HG02642 (cell line): Measurements from ENCODE around the gene CCDC184.
"Not testable (repeated sequence)": the region's sequence is repeated elsewhere in the genome, so short reads cannot be mapped to it uniquely, and the experiment has no call there.

Experiments
- ATAC-seq: cut with Tn5 transposase; IDR thresholded peaks from one replicate; pipeline ENCODE4 v1.9.1; 2021; ENCODE audit warnings: mild to moderate bottlenecking; ENCODE audit not compliant: unreplicated experiment, poor library complexity

The CCDC184 gene

DNA sequence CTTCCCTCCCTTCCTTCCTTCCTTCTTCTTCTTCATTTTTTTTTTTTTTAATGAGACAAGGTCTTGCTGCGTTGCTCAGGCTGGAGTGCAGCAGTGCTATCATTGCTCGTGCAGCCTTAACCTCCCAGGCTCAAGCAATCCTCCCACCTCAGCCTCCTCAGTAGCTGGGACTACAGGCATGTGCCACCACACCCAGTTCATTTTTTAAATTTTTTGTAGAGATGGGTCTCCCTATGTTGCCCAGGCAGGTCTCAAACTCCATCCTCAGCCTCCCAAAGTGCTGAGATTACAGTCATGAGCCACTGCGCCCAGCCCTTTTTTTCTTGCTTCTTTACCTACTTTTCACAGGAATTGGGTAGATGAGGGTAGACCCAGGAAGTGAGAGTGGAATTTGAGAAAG, 18.1 kb downstream of the CCDC184 start:
- no peak for ATAC-seq

- ATAC-seq, result no peak
Observed at GRCh38 chr12:48202766-48203165, 19.3 kb downstream of the CCDC184 start.

DNA sequence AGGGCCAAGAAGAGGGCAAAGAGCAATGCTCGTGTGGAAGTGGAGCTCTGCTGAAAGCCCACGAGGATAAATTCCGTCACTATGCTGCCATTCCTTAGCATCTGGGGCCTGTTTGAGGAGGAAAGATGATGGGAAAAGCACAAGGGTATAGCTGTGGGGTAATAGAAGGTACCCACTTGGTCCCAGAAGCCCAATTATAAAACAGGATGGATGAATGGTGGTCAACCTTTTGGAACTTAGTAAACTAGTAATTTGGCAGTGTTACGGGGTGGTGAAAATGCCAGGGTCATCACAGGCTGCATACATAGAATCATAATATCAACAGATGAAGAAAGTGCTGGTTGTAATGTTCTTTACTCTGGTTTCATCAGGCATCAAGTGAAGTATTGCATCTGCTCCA, 19.7 kb downstream of the CCDC184 start, which contains the start of gene OR10AD1:
Gene OR10AD1, minus strand, starts transcription at position 101 of the 400 bp plus-strand sequence. Its CDS starts 0 bp downstream, at position 101.
- ATAC-seq, result no peak

DNA sequence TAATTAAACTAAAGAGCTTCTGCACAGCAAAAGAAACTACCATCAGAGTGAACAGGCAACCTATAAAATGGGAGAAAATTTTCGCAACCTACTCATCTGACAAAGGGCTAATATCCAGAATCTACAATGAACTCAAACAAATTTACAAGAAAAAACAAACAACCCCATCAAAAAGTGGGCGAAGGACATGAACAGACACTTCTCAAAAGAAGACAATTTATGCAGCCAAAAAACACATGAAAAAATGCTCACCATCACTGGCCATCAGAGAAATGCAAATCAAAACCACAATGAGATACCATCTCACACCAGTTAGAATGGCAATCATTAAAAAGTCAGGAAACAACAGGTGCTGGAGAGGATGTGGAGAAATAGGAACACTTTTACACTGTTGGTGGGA, 26.1 kb downstream of the CCDC184 start:
- not testable (repeated sequence) for ATAC-seq

DNA sequence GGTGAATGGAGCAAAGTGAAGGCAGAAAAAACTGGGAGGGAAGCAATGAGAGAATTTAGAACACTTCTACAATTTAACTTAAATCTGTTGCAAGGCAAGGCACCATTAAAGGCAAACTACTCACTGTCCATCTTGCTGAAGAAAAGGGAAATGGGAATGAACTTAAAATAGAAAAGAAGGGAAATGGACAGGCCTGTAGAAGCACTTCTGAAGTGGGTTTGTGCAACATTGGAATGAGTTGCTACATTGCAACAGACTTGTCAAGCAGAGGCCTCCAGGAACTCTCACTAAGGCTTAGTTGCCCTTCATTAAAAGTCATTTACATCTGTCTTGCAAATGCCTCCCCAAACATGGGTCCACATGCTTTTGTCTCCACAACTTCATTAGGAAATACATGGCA, 33.3 kb downstream of the CCDC184 start:
- no peak for ATAC-seq

GRCh38 chr12:48219631-48220030, 36.2 kb downstream of the CCDC184 start:
- no peak for ATAC-seq

DNA sequence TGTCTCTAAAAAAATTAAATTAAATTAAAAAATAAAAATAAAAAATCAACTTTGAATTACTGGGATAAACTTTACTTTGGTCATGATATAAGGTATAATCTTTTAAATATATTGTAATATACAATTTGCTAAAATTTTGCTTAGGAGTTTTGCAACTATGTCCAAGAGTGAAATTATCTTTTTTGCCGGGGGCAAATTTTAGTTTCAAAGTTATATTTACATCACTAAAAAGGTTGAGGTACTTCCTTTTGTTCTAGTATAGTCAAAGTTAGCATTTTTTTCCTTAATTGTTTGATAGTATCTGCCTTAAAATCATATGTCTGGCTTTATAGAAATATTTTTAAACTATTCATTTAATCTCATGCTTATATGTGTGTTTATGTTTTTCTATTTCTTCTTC, 37.3 kb downstream of the CCDC184 start:
- ATAC-seq, result no peak

DNA sequence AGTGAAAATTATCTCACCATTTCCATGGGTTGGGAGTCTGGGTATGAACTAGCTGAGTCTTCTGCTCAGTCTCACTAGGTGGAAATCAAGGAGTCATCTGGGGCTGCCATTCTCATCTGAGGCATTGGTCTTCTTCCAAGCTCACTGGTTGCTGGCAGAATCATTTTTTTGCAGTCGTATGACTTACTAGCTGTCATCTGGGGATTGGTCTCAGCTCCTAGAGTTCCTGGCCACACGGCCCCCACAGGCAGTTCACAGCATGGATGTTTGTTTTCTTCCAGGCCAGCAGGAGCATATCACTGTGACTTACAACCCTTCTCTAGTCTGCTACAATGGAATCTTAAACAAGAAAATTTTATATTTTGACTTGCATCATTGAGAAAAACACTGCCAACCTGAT, 38.2 kb downstream of the CCDC184 start:
- ATAC-seq, result no peak

GRCh38 chr12:48224533-48224932, 41.1 kb downstream of the CCDC184 start:
- ATAC-seq, result not testable (repeated sequence)

DNA sequence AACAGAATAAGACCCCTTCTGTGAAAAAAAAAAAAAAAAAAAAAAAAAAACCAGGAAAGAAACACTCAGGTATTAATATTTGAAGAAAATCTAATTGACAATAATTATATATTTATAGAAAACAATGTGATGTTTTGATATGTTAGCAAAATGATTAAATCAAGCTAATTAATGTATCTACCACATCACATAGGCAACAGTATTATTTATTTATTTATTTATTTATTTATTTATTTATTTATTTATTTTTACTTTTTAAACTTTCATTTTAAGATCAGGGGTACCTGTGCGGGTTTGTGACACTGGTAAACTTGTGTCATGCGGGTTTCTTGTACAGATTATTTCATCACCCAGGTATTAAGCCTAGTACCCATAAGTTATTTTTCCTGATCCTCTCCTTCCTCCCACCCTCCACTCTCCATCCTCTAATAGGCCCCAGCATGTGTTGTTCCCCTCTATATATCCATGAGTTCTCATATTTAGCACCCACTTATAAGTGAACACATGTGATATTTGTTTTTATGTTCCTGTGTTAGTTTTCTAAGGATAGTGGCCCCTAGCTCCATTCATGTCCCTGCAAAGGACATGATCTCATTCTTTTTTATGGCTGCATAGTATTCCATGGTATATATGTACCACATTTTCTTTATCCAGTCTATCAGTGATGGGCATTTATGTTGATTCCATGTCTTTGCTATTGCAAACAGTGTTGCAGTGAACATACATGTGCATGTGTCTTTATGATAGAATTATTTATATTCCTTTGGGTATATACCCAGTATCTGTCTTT, 47.9 kb downstream of the CCDC184 start:
- ATAC-seq, result not testable (repeated sequence)
